NCI-H1048 (cell line): ENCODE results near the gene PSMD8.
"Not testable (repeated sequence)": the region's sequence is repeated elsewhere in the genome, so short reads cannot be mapped to it uniquely, and the experiment has no call there.

Experiments used
- DNase-seq: peaks from one replicate; lab custom pipeline; 2025; lab: John Stamatoyannopoulos, UW

PSMD8 gene

GRCh38 chr19:38387550-38388348, 13.4 kb downstream of the PSMD8 start, which contains the start of gene GGN:
GGN (minus strand) TSS chr19:38388034; CDS start chr19:38387261, 773 bp downstream.
- peak; percentile 83 for DNase-seq

DNA sequence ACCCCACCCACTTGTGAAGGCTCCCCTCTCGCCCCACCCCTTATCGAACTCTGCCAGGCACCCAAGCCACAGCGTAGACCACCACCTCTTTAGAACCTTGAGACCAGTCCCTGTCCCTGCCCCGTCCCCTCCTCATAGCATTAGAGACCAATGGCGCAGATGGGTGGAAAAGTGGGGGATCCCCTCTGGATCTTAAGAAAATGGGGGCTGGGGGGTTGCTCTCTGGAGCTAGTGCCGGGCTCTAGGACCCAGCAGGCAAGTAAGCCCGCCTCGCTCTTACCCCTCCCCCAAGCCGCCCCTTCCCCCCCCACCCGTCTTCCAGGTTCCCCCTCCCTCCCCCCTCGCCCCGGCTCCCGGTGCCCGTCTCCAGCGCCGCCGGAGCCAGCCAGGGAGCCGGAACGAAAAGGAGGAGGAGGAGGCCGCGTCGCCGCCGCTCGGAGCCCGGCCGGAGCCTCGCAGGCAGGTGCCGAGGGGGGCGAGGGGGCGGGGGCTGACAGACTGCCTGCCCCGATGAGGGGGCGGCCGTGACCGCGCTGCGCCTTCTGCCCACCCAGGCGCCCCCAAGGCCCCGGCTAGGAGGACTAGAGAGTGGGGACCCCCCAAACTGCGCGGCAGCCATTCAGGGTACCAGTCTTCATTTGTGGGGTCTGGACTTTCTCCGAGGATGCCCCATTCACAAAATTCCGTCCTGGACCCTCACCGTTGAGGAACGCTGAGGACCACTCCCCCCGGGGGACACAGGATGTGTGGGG, 14.2 kb downstream of the PSMD8 start, which contains the start of gene SPRED3:
Gene SPRED3 (plus strand): TSS at position 349 of the 752 bp plus-strand sequence. CDS start 1,606 bp downstream, outside the sequence.
- DNase-seq = no peak

GRCh38 chr19:38389101-38389925, 14.9 kb downstream of the PSMD8 start:
- no peak for DNase-seq

DNA sequence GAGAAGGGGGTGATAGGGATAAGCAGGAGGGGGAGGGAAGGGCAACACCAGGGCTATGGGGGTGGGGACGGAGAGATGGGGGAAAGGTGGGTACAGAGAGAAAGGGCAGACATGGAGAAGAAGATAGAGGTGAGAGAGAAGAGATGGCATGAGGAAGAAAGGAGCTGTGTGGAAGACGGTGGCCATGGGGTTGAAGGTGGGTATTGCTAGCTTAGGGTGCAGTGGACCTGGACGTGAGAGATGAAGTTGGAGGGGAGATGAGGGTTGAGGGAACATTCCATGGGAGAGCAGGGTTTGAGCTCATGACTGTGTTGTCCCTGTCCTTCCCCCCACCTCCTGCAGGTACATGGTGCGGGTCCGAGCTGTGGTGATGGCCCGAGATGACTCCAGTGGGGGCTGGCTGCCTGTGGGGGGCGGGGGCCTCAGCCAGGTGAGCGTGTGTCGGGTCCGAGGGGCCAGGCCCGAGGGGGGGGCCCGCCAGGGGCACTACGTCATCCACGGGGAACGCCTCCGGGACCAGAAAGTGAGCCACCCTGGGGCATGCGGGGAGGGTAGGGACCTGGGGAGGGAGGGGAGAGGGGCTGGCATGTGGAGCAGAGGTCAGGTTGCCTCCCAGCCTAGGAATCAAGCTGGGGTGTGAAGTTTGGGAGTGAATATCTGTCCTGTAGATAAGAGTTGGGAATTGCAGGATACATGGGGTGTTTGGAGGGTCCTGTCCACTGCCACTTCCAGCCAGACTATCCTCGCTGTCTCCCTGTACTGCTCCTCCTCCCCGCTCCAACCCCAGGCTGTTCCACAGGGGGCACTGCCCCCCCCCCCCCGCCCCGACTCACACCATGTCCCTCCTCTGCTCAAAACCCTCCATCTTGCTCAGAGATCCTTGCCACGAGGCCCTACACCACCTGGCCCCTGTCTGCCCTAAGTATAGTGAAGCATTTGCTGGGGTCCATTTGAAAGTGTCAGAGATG, 15.9 kb downstream of the PSMD8 start:
- no peak for DNase-seq

- DNase-seq = no peak
These were observed 17.6 kb downstream of the PSMD8 start for GRCh38 chr19:38391911-38392464.

DNA sequence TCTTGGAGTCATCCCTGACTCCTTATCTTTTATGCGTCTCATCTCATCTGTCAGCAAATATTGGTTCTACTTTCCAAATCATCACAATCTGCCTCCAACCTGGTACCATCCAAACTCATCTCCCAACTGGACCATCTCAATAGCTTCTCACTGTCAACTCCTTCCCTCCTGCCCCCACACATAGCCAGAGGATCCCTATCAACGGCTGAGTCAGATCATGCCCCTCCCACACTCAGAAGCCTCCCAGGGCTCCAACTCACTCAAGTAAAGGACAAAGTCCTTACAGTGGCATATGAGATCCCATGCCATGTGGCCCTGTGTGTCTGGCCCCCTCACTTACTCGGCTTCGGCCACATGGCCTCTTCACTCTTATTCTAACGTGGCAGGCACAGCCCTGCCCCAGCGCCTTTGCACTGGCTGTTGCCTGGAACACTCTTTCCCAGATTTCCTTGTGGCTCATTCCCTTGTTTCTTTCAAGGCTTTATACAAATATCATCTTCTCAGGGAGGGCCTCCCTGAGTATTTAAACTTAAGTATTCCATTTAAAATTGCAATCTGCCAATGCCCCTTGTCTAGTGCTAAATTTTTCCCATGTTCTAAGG, 18.4 kb downstream of the PSMD8 start:
- DNase-seq = no peak

GRCh38 chr19:38394488-38394887, 20.1 kb downstream of the PSMD8 start:
- DNase-seq = no peak

DNA sequence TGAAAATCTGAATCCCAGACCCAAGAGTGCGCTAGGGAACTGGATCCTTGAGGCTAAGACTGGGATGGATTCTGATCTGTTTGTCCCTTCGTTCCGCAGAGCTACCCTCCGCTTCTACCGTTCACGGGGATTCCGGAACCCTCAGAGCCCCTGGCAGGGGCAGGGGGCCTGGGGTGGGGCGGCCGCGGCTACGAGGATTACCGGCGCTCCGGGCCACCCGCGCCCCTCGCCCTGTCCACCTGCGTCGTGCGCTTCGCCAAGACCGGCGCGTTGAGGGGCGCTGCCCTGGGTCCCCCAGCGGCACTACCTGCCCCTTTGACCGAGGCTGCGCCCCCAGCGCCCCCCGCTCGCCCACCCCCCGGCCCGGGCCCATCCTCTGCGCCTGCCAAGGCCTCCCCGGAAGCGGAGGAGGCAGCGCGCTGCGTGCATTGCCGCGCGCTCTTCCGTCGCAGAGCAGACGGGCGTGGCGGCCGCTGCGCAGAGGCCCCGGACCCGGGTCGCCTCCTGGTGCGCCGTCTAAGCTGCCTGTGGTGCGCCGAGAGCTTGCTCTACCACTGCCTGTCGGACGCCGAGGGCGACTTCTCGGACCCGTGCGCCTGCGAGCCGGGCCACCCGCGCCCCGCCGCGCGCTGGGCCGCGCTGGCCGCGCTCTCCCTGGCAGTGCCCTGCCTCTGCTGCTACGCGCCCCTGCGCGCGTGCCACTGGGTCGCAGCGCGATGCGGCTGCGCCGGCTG, 21.2 kb downstream of the PSMD8 start:
- DNase-seq = no peak

DNA sequence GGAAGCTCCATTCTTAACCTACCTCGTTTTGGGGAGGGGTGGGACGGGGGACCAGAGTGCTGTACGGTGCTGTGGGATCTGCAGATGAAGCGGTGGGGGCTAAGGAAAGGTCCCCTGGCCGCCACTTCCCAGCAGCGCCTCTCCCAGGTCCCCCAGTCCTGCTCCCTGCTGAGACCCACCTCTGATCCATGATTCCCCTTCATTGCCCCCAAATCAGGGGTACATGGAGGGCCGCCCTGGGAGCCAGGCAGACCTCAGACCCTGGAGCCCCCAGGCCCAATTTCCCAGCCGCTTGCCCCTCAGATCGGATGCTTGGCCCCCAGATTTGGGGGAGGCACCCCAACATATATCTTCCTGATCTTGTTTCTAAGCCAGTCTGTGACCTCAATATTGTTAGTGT, 24.7 kb downstream of the PSMD8 start:
- no peak for DNase-seq

- no peak for DNase-seq
These were observed 25.2 kb downstream of the PSMD8 start for GRCh38 chr19:38399537-38399936.

- DNase-seq = no peak
These were observed 26.0 kb downstream of the PSMD8 start for GRCh38 chr19:38400361-38400760.

- DNase-seq = no peak
These were observed 26.8 kb downstream of the PSMD8 start for GRCh38 chr19:38401148-38401547.

DNA sequence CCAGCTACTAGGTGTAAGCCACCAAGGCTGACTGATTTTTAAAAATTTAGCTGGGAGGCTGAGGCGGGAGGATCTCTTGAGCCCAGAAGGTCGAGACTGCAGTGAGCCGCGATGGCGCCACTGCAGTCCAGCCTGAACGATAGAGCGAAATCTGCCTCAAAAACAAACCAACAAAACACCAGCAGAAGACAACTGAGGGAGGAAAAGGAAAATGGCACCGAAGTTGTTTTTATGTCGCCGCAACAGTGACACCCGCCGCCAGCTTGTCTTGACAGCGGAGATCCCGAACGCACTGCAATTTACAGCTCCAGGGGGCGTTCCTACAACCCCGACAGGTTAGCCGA, 28.2 kb downstream of the PSMD8 start:
- DNase-seq = no peak

GRCh38 chr19:38402967-38403674, 28.8 kb downstream of the PSMD8 start, which contains the start of gene FAM98C:
FAM98C (plus strand) TSS chr19:38403093; CDS start chr19:38403154, 61 bp downstream.
- peak; percentile 86 for DNase-seq

- no peak for DNase-seq
These were observed 30.5 kb downstream of the PSMD8 start for GRCh38 chr19:38404858-38405257.

DNA sequence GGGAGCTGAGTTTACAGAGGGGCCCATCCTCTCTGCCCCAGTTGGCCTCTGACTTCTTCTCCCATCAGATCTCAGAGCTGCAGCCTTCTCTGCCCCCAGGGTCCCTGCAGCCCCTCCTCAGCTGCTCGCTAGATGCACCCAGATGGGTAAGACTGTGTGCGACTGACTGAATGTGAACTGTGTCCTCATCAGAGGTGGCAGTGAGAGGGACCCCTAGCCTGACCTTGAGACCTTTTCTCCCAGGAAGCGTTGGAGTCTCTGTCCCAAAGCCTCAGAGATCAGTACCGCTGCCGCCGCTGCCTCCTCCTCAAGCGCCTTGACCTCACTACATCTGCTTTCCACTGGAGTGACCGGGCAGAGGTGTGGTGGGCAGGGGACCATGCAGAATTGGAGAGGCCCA, 30.9 kb downstream of the PSMD8 start:
- no peak for DNase-seq

GRCh38 chr19:38409631-38410133, 35.3 kb downstream of the PSMD8 start:
- no peak for DNase-seq

- DNase-seq = not testable (repeated sequence)
These were observed 36.0 kb downstream of the PSMD8 start for GRCh38 chr19:38410407-38410806.
